Measurements from ENCODE around the gene CTCF. TPM values are rescaled to one million over a fixed set of nuclear protein-coding genes. Genes with fewer than 3 reads are reported as not detected.

The CTCF gene
- total and polyA plus RNA-seq, 2 experiments from 2014 or later = 35.5 to 46.0 TPM

DNA sequence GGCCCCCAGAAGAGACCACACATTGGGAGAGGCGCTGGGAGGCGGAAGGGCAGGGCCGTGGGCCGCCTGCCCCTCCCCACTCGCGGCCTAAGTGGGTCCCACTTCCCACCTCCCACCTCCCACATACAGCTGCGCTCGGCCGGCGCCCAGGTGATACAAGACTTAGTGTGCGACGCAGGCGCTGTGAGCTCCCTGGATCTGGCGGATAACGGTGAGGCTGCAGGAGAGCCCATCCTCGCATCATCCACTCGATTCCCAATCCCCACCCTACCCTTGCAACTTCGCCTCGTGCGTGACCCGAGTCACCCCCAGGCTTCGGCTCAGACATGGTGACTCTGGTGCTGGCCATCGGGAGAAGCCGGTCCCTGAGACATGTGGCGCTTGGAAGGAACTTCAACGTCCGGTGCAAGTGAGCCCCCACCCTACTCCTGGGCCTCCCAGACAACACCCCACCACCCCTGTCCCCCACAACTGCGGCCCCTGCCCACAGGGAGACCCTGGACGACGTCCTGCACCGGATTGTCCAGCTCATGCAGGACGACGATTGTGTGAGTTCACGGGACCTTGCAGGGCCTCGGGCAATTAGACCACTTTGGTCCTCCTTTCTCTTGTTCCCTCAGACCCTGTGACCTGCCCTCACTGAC, 86.6 kb downstream of the CTCF start:
- Histone ChIP-seq H3K4me3 (no peak overlapping the region), H3K27ac (no peak overlapping the region), H3K27me3 (peaks cover 44% of the 10 kb centered on the region), H4K20me1 (ENCODE audit: insufficient read depth, poor library complexity, severe bottlenecking) (no peaks in the 10 kb centered on the region), H3K9me2 (replicated peaks; ENCODE audit: insufficient read depth) (no peaks in the 10 kb centered on the region), H3K36me3 (replicated peaks; ENCODE audit: insufficient read depth, low read depth) (no peaks in the 10 kb centered on the region), H3K4me2 (no peak overlapping the region), H3K4me1 (ENCODE audit: insufficient read depth) (peaks cover 7% of the 10 kb centered on the region), H3K79me2 (no peaks in the 10 kb centered on the region), H2AFZ (no peak overlapping the region), H3K9me3 (ENCODE audit: low read depth) (no peaks in the 10 kb centered on the region)
- no peak for DNase-seq (ENCODE audit: low spot score)
- TF ChIP-seq EZH2phosphoT487 (IDR thresholded peaks at IDR 0.05; ENCODE audit: low read depth, severe bottlenecking, unreplicated experiment) (no peak), CTCF (IDR thresholded peaks at IDR 0.05; ENCODE audit: poor library complexity) (no peak), EZH2 (IDR thresholded peaks at IDR 0.05; ENCODE audit: borderline replicate concordance) (no peak)
- WGBS (ENCODE audit: low lambda C conversion rate, missing lambda C conversion rate) = 90% methylated on average over 32 of the region's 35 CpGs

DNA sequence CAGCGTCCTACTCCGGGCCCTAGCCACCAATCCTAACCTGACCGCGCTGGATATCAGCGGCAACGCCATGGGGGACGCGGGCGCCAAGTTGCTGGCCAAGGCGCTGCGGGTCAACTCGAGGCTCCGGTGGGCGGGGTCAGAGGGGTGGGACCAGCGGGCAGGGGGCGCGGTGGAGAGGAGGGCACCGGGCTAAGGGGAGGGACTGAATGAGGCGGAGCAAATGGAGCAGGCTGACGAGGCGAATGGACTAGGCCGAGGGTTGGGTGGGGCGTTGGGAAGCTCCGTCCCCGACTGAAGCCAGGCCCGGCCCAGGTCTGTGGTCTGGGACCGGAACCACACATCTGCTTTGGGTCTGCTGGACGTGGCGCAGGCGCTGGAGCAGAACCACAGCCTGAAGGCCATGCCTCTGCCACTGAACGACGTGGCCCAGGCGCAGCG, 87.2 kb downstream of the CTCF start:
- peaks cover 50% of the 10 kb centered on the region for H3K27me3 ChIP-seq
- no peak overlapping the region for H2AFZ ChIP-seq

DNA sequence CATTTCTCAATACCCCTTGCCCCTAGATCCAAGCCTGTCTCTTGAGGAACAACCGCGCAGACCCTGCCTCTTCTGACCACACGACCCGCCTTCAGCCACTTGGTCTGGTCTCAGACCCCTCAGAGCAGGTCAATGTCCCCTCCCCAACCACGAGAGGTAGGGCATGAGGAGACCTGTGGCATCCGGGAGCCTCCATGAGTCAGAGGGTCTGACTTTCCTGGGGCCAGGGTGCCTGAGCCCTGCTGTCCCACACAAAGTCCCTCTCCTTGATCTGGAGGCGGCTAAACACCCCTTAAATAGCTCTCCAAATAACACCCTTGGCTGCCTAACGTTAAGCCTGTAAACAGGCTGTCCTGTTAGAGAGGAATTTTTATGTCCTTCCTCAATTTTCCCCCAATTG, 87.7 kb downstream of the CTCF start:
- Histone ChIP-seq H3K27me3 (peaks cover 53% of the 10 kb centered on the region), H2AFZ (no peak overlapping the region), H3K36me3 (replicated peaks; ENCODE audit: insufficient read depth, low read depth) (no peaks in the 10 kb centered on the region), H3K9me3 (ENCODE audit: low read depth) (no peaks in the 10 kb centered on the region), H4K20me1 (ENCODE audit: insufficient read depth, poor library complexity, severe bottlenecking) (no peaks in the 10 kb centered on the region), H3K27ac (no peak overlapping the region), H3K4me2 (no peak overlapping the region), H3K4me1 (ENCODE audit: insufficient read depth) (peaks cover 7% of the 10 kb centered on the region), H3K79me2 (no peaks in the 10 kb centered on the region), H3K4me3 (no peak overlapping the region), H3K9me2 (replicated peaks; ENCODE audit: insufficient read depth) (no peaks in the 10 kb centered on the region)
- TF ChIP-seq EZH2phosphoT487 (IDR thresholded peaks at IDR 0.05; ENCODE audit: low read depth, severe bottlenecking, unreplicated experiment) = no peak
- no peak for TF ChIP-seq CTCF (IDR thresholded peaks at IDR 0.05; ENCODE audit: poor library complexity)
- no peak for TF ChIP-seq EZH2 (IDR thresholded peaks at IDR 0.05; ENCODE audit: borderline replicate concordance)
- WGBS (ENCODE audit: low lambda C conversion rate, missing lambda C conversion rate) = 87% methylated on average over 8 of the region's 8 CpGs
- no peak for DNase-seq (ENCODE audit: low spot score)

More for the DNA sequence above, 87.2 kb downstream of the CTCF start:
- Histone ChIP-seq H3K4me3 (no peak overlapping the region), H3K36me3 (replicated peaks; ENCODE audit: insufficient read depth, low read depth) (no peaks in the 10 kb centered on the region), H3K9me3 (ENCODE audit: low read depth) (no peaks in the 10 kb centered on the region), H3K27ac (no peak overlapping the region), H3K79me2 (no peaks in the 10 kb centered on the region), H3K4me2 (no peak overlapping the region), H3K9me2 (replicated peaks; ENCODE audit: insufficient read depth) (no peaks in the 10 kb centered on the region), H3K4me1 (ENCODE audit: insufficient read depth) (peaks cover 7% of the 10 kb centered on the region), H4K20me1 (ENCODE audit: insufficient read depth, poor library complexity, severe bottlenecking) (no peaks in the 10 kb centered on the region)
- no peak for DNase-seq (ENCODE audit: low spot score)
- 60% methylated on average over 17 of the region's 34 CpGs for WGBS (ENCODE audit: low lambda C conversion rate, missing lambda C conversion rate)
- no peak for TF ChIP-seq EZH2phosphoT487 (IDR thresholded peaks at IDR 0.05; ENCODE audit: low read depth, severe bottlenecking, unreplicated experiment)
- TF ChIP-seq EZH2 (IDR thresholded peaks at IDR 0.05; ENCODE audit: borderline replicate concordance) = no peak
- no peak for TF ChIP-seq CTCF (IDR thresholded peaks at IDR 0.05; ENCODE audit: poor library complexity)
